ENCODE results near the gene PDLIM5. TPM values are rescaled to one million over a fixed set of nuclear protein-coding genes. Genes with fewer than 3 reads are reported as not detected.

Gene PDLIM5
- total and polyA plus RNA-seq, 5 experiments from 2014 or later: 29.1 to 46.3 (median 33.6) TPM

- DNase-seq (no peak), ATAC-seq (no peak)
- Mint-ChIP-seq H3K9me3 (no peaks in the 10 kb centered on the region), H3K4me1 (peaks cover 0 to 6% (median 3%) of the 10 kb centered on the region in 4 donors), H3K4me3 (no peak overlapping the region), H3K36me3 (peaks cover 6 to 20% (median 16%) of the 10 kb centered on the region in 3 donors), H3K27me3 (no peaks in the 10 kb centered on the region), H3K27ac (no peak overlapping the region)
- POLR2A ChIA-PET: no interaction called here
These were observed 76.0 kb downstream of the PDLIM5 start for GRCh38 chr4:94527556-94528233.

GRCh38 chr4:94528792-94529451 is 77.2 kb downstream of the PDLIM5 start:
- H3K27me3 Mint-ChIP-seq: no peaks in the 10 kb centered on the region

GRCh38 chr4:94530073-94530472 is 78.3 kb downstream of the PDLIM5 start:
- H3K36me3 Mint-ChIP-seq: peaks cover 6 to 16% (median 10%) of the 10 kb centered on the region in 3 donors
- no peak for DNase-seq
- no peak overlapping the region for H3K27ac Mint-ChIP-seq
- no peaks in the 10 kb centered on the region for H3K9me3 Mint-ChIP-seq
- H3K4me3 Mint-ChIP-seq: no peak overlapping the region
- peaks cover 0 to 16% (median 10%) of the 10 kb centered on the region in 4 donors for H3K4me1 Mint-ChIP-seq
- POLR2A ChIA-PET: no interaction called here
- no peaks in the 10 kb centered on the region for H3K27me3 Mint-ChIP-seq
- no peak for ATAC-seq

More at GRCh38 chr4:94528792-94529451, 77.2 kb downstream of the PDLIM5 start:
- Mint-ChIP-seq H3K9me3 (no peaks in the 10 kb centered on the region), H3K4me3 (no peak overlapping the region), H3K36me3 (peaks cover 6 to 20% (median 13%) of the 10 kb centered on the region in 3 donors), H3K4me1 (peaks cover 0 to 12% (median 5%) of the 10 kb centered on the region in 4 donors), H3K27ac (no peak overlapping the region)
- no peak for DNase-seq
- POLR2A ChIA-PET: no interaction called here
- ATAC-seq: no peak

- peaks cover 0 to 17% (median 12%) of the 10 kb centered on the region in 4 donors for H3K4me1 Mint-ChIP-seq
- no peak overlapping the region for H3K27ac Mint-ChIP-seq
These were observed 80.4 kb downstream of the PDLIM5 start for GRCh38 chr4:94531991-94532789.

DNA sequence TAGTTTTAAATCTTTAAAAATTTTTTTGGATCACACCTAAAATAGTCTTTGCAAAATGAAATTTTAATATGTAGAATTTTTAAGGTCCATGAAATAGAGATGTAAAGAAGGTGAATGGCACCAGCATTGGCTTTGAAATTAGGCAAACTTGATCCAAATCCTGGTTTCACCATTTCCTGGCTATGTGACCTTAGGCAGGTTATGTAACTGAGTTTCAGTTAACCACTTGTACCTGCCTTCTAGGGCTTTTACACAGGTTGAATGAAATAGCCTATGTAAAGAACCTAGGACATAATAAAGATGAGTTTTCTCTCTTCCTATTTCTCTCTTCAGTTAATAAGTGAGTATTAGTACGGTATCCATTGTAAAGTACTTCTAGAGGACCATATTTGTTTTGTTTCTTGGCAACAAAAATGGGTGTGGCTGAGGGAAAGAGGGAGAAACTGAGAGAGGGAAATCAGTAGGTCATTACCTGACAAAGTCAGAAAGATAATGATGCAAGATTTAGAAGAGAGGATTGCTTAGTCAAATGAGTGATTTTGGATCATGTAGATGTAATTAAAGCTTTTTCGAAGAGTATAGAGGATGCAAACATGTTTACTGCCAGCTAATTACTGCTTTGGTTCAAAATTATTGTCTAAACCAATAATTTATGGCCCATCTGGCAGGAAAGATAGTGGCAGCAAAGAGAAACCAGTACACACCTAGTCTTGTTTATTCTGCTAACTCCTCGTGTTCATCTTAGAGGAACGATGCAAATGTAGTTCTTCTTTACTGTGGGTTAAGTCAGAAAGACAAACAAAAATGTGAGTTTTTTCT is 81.9 kb downstream of the PDLIM5 start:
- H3K27ac Mint-ChIP-seq: no peak overlapping the region
- POLR2A ChIA-PET: no interaction called here
- H3K4me1 Mint-ChIP-seq: peaks cover 0 to 16% (median 11%) of the 10 kb centered on the region in 4 donors
- DNase-seq: no peak
- no peak for ATAC-seq
- H3K36me3 Mint-ChIP-seq: peaks cover 0 to 4% (median 1%) of the 10 kb centered on the region in 3 donors
- no peaks in the 10 kb centered on the region for H3K27me3 Mint-ChIP-seq
- H3K9me3 Mint-ChIP-seq: no peaks in the 10 kb centered on the region
- no peak overlapping the region for H3K4me3 Mint-ChIP-seq

More at GRCh38 chr4:94531991-94532789, 80.4 kb downstream of the PDLIM5 start:
- ATAC-seq: no peak
- no peaks in the 10 kb centered on the region for H3K27me3 Mint-ChIP-seq
- peaks cover 2 to 11% (median 6%) of the 10 kb centered on the region in 3 donors for H3K36me3 Mint-ChIP-seq
- POLR2A ChIA-PET: no interaction called here
- H3K9me3 Mint-ChIP-seq: no peaks in the 10 kb centered on the region
- DNase-seq: no peak
- no peak overlapping the region for H3K4me3 Mint-ChIP-seq

GRCh38 chr4:94534401-94535312 is 82.9 kb downstream of the PDLIM5 start:
- no peaks in the 10 kb centered on the region for H3K9me3 Mint-ChIP-seq
- POLR2A ChIA-PET: no interaction called here
- H3K4me1 Mint-ChIP-seq: peaks cover 0 to 16% (median 10%) of the 10 kb centered on the region in 4 donors
- H3K27ac Mint-ChIP-seq: peak overlapping the region in 1 of 10 donors; percentile 3
- peaks cover 0 to 2% (median 0%) of the 10 kb centered on the region in 3 donors for H3K36me3 Mint-ChIP-seq
- ATAC-seq: no peak
- DNase-seq: no peak
- H3K4me3 Mint-ChIP-seq: no peak overlapping the region
- no peaks in the 10 kb centered on the region for H3K27me3 Mint-ChIP-seq

DNA sequence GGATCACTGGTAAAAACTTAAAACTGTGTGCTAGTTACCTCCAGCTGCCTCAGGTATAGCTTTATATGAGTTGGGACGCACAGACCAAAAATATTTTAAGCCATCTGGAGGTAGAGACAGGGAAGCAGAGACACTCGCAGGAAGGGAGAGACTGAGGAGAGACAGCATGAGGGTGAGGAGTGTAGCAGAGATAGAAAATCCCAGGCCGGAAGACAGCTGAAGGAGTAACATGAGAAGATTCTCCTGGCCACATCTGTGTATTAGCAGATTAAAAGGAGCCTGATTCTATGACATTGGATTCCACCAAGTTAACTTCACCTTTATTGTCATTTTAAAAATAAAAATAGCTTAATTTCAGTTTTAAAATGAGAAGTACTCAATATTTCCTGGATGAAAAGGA is 84.3 kb downstream of the PDLIM5 start:
- ATAC-seq: no peak
- H3K27me3 Mint-ChIP-seq: no peaks in the 10 kb centered on the region
- POLR2A ChIA-PET: no interaction called here
- DNase-seq: no peak
- no peak overlapping the region for H3K27ac Mint-ChIP-seq
- H3K4me1 Mint-ChIP-seq: peaks cover 0 to 16% (median 10%) of the 10 kb centered on the region in 4 donors
- peaks cover 0 to 2% (median 0%) of the 10 kb centered on the region in 3 donors for H3K36me3 Mint-ChIP-seq
- H3K4me3 Mint-ChIP-seq: no peak overlapping the region
- no peaks in the 10 kb centered on the region for H3K9me3 Mint-ChIP-seq

- ATAC-seq: no peak
- no peak overlapping the region for H3K27ac Mint-ChIP-seq
- H3K4me3 Mint-ChIP-seq: no peak overlapping the region
- H3K27me3 Mint-ChIP-seq: no peaks in the 10 kb centered on the region
- no peak for DNase-seq
- no peaks in the 10 kb centered on the region for H3K9me3 Mint-ChIP-seq
- peaks cover 0 to 16% (median 10%) of the 10 kb centered on the region in 4 donors for H3K4me1 Mint-ChIP-seq
- H3K36me3 Mint-ChIP-seq: peaks cover 0 to 4% (median 0%) of the 10 kb centered on the region in 3 donors
- POLR2A ChIA-PET: no interaction called here
These were observed 85.1 kb downstream of the PDLIM5 start for GRCh38 chr4:94536649-94537469.

- POLR2A ChIA-PET: no interaction called here
- DNase-seq (no peak), ATAC-seq (no peak)
- H3K4me3 Mint-ChIP-seq: no peak overlapping the region
- H3K27me3 Mint-ChIP-seq: no peaks in the 10 kb centered on the region
- no peak overlapping the region for H3K27ac Mint-ChIP-seq
- H3K36me3 Mint-ChIP-seq: peaks cover 0 to 4% (median 0%) of the 10 kb centered on the region in 3 donors
- no peaks in the 10 kb centered on the region for H3K9me3 Mint-ChIP-seq
- H3K4me1 Mint-ChIP-seq: peaks cover 0 to 16% (median 10%) of the 10 kb centered on the region in 4 donors
These were observed 86.3 kb downstream of the PDLIM5 start for GRCh38 chr4:94537921-94538628.

DNA sequence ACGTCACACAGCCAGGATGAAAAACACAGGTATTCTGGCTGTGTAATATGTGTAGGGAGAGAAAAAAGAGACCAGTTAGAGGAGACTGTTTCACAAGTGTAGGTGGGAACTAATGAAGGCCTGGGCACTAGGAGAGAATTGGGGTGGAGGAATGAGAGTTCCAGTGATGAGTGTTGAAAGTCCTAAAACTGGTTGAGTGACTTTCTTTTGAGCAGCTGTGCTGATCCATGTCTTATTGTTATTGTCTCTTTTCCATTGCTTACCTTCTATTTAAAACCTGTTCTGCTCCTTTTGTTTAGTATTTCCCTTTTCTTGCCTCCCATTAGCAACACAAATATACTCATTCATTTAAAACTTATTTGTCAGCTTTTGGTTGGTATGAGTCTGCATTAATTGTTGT is 88.7 kb downstream of the PDLIM5 start:
- Mint-ChIP-seq H3K27ac (peak overlapping the region in 1 of 10 donors; percentile 39), H3K36me3 (peaks cover 7 to 10% (median 10%) of the 10 kb centered on the region in 3 donors), H3K27me3 (no peaks in the 10 kb centered on the region), H3K4me1 (peaks cover 0 to 5% (median 0%) of the 10 kb centered on the region in 4 donors), H3K9me3 (no peaks in the 10 kb centered on the region), H3K4me3 (no peak overlapping the region)
- POLR2A ChIA-PET: no interaction called here
- ATAC-seq (no peak), DNase-seq (no peak)
